IMR-90 (cell line): ENCODE results near the gene SLAMF9. TPM values are rescaled to one million over a fixed set of nuclear protein-coding genes. Genes with fewer than 3 reads are reported as not detected.

Experiments
- ATAC-seq: fragments of 200-7000 bp; cut with Tn5 transposase; 2 replicates; pipeline ENCODE4 v1.9.1; 2020; ENCODE audit warnings: low read depth, mild to moderate bottlenecking, moderate library complexity
- BruUV-seq: library from RNA; stranded (reverse); fragments of 400-500 nt; replicated peaks from 2 replicates; lab custom pipeline; 2021; lab: Mats Ljungman, UMichigan
- CTCF ChIA-PET: fragments of 300-600 bp; formaldehyde crosslinking; extraction: SDS; loops from one replicate; lab custom pipeline; 2021; ENCODE audit warnings: antibody characterized with exemption; lab: Yijun Ruan, JAX
- POLR2A ChIA-PET: fragments of 300-600 bp; sonication (Branson Sonifier 250); formaldehyde crosslinking; loops from one replicate; lab custom pipeline; 2022; ENCODE audit warnings: antibody characterized with exemption; ENCODE audit not compliant: unreplicated experiment; lab: Charles Lee
- DNase-seq: peaks from one replicate; pipeline ENCODE4 v3.0.0; 2013
- H2AFZ ChIP-seq: replicated peaks from 2 replicates; pipeline ENCODE3; 2013; ENCODE audit warnings: low read length, mild to moderate bottlenecking; ENCODE audit not compliant: poor library complexity
- H2AK5ac ChIP-seq: 2 replicates; pipeline ENCODE4 v1.6.1; 2013; ENCODE audit warnings: low read depth, low read length, inconsistent platforms
- H2AK9ac ChIP-seq: replicated peaks from 2 replicates; pipeline ENCODE3; 2013; ENCODE audit warnings: mild to moderate bottlenecking, low read depth, low read length, moderate library complexity; ENCODE audit not compliant: poor library complexity
- H2BK120ac ChIP-seq: 2 replicates; pipeline ENCODE4 v1.6.1; 2013; ENCODE audit warnings: low read depth, low read length, inconsistent platforms
- H2BK15ac ChIP-seq: 3 replicates; pipeline ENCODE4 v1.6.1; 2013; ENCODE audit warnings: low read depth, low read length, inconsistent platforms
- H2BK20ac ChIP-seq: 2 replicates; pipeline ENCODE4 v1.6.1; 2013; ENCODE audit warnings: low read depth, mild to moderate bottlenecking, inconsistent platforms, low read length, moderate library complexity
- H2BK5ac ChIP-seq: 2 replicates; pipeline ENCODE4 v1.6.1; 2013; ENCODE audit warnings: mild to moderate bottlenecking, low read depth, low read length, inconsistent platforms; ENCODE audit not compliant: poor library complexity, severe bottlenecking
- H3K14ac ChIP-seq: replicated peaks from 2 replicates; pipeline ENCODE4 v1.6.1; 2013; ENCODE audit warnings: low read depth, low read length, inconsistent platforms
- H3K18ac ChIP-seq: 2 replicates; pipeline ENCODE4 v1.6.1; 2013; ENCODE audit warnings: low read depth, low read length, control low read depth
- H3K23ac ChIP-seq: 2 replicates; pipeline ENCODE4 v1.6.1; 2013; ENCODE audit warnings: low read depth, low read length, inconsistent platforms
- H3K27ac ChIP-seq: 2 replicates; pipeline ENCODE4 v1.5.1; 2013; ENCODE audit warnings: mild to moderate bottlenecking, control low read depth, low read length; ENCODE audit not compliant: insufficient read depth
- H3K27me3 ChIP-seq: 2 replicates; pipeline ENCODE4 v1.6.1; 2013; ENCODE audit warnings: low read length; ENCODE audit not compliant: control insufficient read depth, insufficient read depth
- H3K36me3 ChIP-seq: 2 replicates; pipeline ENCODE4 v1.6.1; 2013; ENCODE audit warnings: low read length, mixed read lengths; ENCODE audit not compliant: control insufficient read depth, insufficient read depth
- H3K4ac ChIP-seq: 2 replicates; pipeline ENCODE4 v1.6.1; 2013; ENCODE audit warnings: low read depth, low read length, inconsistent platforms
- H3K4me1 ChIP-seq: 2 replicates; pipeline ENCODE4 v1.6.1; 2013; ENCODE audit warnings: low read length, mixed read lengths; ENCODE audit not compliant: control insufficient read depth, insufficient read depth
- H3K4me2 ChIP-seq: 2 replicates; pipeline ENCODE4 v1.6.1; 2013; ENCODE audit warnings: low read depth, mild to moderate bottlenecking, control low read depth, low read length, moderate library complexity
- H3K4me3 ChIP-seq: 2 replicates; pipeline ENCODE4 v1.5.1; 2013; ENCODE audit warnings: low read depth, mild to moderate bottlenecking, control low read depth, low read length, moderate library complexity; ENCODE audit not compliant: insufficient read depth
- H3K56ac ChIP-seq: 2 replicates; pipeline ENCODE4 v1.6.1; 2013; ENCODE audit warnings: low read length, inconsistent platforms; ENCODE audit not compliant: insufficient read depth; ENCODE audit errors: extremely low read depth
- H3K79me1 ChIP-seq, 2 experiments: 2 replicates each; pipeline ENCODE4 v1.6.1; 2013; ENCODE audit warnings: low read length in 2 of 2, inconsistent platforms in 1 of 2, low read depth in 1 of 2
- H3K9ac ChIP-seq: 2 replicates; pipeline ENCODE4 v1.6.1; 2013; ENCODE audit warnings: low read depth, low read length, control low read depth
- H3K9me1 ChIP-seq: 2 replicates; pipeline ENCODE4 v1.6.1; 2013; ENCODE audit warnings: low read length, inconsistent platforms; ENCODE audit not compliant: insufficient read depth
- H3K9me3 ChIP-seq: 2 replicates; pipeline ENCODE4 v1.6.1; 2013; ENCODE audit warnings: low read length; ENCODE audit not compliant: control insufficient read depth, insufficient read depth
- H4K20me1 ChIP-seq: 2 replicates; pipeline ENCODE4 v1.6.1; 2013; ENCODE audit warnings: low read length, inconsistent platforms; ENCODE audit not compliant: insufficient read depth
- H4K5ac ChIP-seq: 2 replicates; pipeline ENCODE4 v1.6.1; 2013; ENCODE audit warnings: mild to moderate bottlenecking, low read depth, low read length, control low read depth
- H4K8ac ChIP-seq, 2 experiments: 2 replicates each; pipeline ENCODE4 v1.6.1; 2013; ENCODE audit warnings: low read depth in 2 of 2, low read length in 2 of 2, control low read depth in 1 of 2, inconsistent platforms in 1 of 2
- H4K91ac ChIP-seq: 2 replicates; pipeline ENCODE4 v1.6.1; 2013; ENCODE audit warnings: low read depth, low read length, inconsistent platforms; ENCODE audit not compliant: insufficient read depth
- BHLHE40 ChIP-seq: fragments of 150-350 bp; IDR thresholded peaks from 2 replicates; pipeline ENCODE4 v1.6.1; 2016; ENCODE audit warnings: mild to moderate bottlenecking, low read depth, low read length
- CHD1 ChIP-seq: IDR thresholded peaks from 2 replicates; pipeline ENCODE4 v1.6.1; 2012; ENCODE audit warnings: low read depth, low read length, improper control_type of control experiment
- CTCF ChIP-seq: conservative IDR thresholded peaks from 2 replicates; pipeline ENCODE4 v1.5.1; 2012; ENCODE audit warnings: mild to moderate bottlenecking, low read depth, low read length, improper control_type of control experiment
- FOS ChIP-seq: fragments of 150-350 bp; IDR thresholded peaks from 2 replicates; pipeline ENCODE4 v1.6.1; 2016; ENCODE audit warnings: low read depth, low read length
- MAFK ChIP-seq: IDR thresholded peaks from 2 replicates; pipeline ENCODE4 v1.6.1; 2012; ENCODE audit warnings: low read depth, low read length, improper control_type of control experiment
- MAZ ChIP-seq: IDR thresholded peaks from 2 replicates; pipeline ENCODE4 v1.6.1; 2012; ENCODE audit warnings: low read depth, mild to moderate bottlenecking, low read length, improper control_type of control experiment, moderate library complexity, borderline replicate concordance
- MXI1 ChIP-seq: IDR thresholded peaks from 2 replicates; pipeline ENCODE4 v1.6.1; 2012; ENCODE audit warnings: low read depth, mild to moderate bottlenecking, low read length, moderate library complexity, borderline replicate concordance
- POLR2A ChIP-seq: IDR thresholded peaks from 2 replicates; pipeline ENCODE4 v1.6.1; 2012; ENCODE audit warnings: mild to moderate bottlenecking, low read depth, low read length
- RAD21 ChIP-seq: IDR thresholded peaks from 2 replicates; pipeline ENCODE4 v1.6.1; 2012; ENCODE audit warnings: low read length, improper control_type of control experiment
- RFX5 ChIP-seq: IDR thresholded peaks from 2 replicates; pipeline ENCODE4 v1.8.0; 2012; ENCODE audit warnings: low read depth, mild to moderate bottlenecking, low read length, moderate library complexity
- SMC3 ChIP-seq: fragments of 150-350 bp; IDR thresholded peaks from 2 replicates; pipeline ENCODE4 v1.6.1; 2016; ENCODE audit warnings: low read depth, mild to moderate bottlenecking, antibody characterized with exemption, low read length, moderate library complexity
- USF2 ChIP-seq: fragments of 150-350 bp; IDR thresholded peaks from 2 replicates; pipeline ENCODE4 v1.6.1; 2017; ENCODE audit warnings: mild to moderate bottlenecking, antibody characterized with exemption, low read length, low read depth
- WGBS, 2 experiments: methylation state at CpG; one replicate each; pipeline versions ENCODE4 v1.1.5 to v1.1.7; 2013; ENCODE audit warnings: missing lambda C conversion rate in 2 of 2; ENCODE audit not compliant: insufficient read length in 1 of 2; ENCODE audit errors: extremely low coverage in 2 of 2; 5-methylcytosine and 5-hydroxymethylcytosine counted together
- dilution Hi-C: fragments of 300-500 bp; cut with HindIII; formaldehyde crosslinking; loops from one replicate; pipeline ENCODE4 v1.14.3; 2018; ENCODE audit warnings: low sequenced_read_pairs; ENCODE audit not compliant: unreplicated experiment
- in situ Hi-C: fragments of 300-500 bp; cut with MboI; formaldehyde crosslinking; loops from 3 replicates; pipeline ENCODE4 v1.14.3; 2019; ENCODE audit warnings: low sequenced_read_pairs, inconsistent platforms, mixed read lengths
- intact Hi-C: fragments of 100-400 bp; cut with micrococcal nuclease; formaldehyde crosslinking; loops from 2 replicates; pipeline ENCODE4 v1.10.0; 2022
- polyA plus RNA-seq, 3 experiments: library from polyadenylated mRNA; depleted of rRNA; stranded (reverse); fragments of >200 nt; gene quantifications; 2 replicates each; pipeline ENCODE4 v1.2.3, GENCODE V29; 2012; ENCODE audit warnings: low replicate concordance in 1 of 3
- total RNA-seq: library from RNA; depleted of rRNA; stranded (reverse); fragments of >200 nt; gene quantifications from 2 replicates; pipeline ENCODE4 v1.2.3, GENCODE V29; 2012

The SLAMF9 gene
- total and polyA plus RNA-seq, 2 of the 4 experiments (the other 2 are of a cell fraction) = 0.18 to 0.67 TPM

DNA sequence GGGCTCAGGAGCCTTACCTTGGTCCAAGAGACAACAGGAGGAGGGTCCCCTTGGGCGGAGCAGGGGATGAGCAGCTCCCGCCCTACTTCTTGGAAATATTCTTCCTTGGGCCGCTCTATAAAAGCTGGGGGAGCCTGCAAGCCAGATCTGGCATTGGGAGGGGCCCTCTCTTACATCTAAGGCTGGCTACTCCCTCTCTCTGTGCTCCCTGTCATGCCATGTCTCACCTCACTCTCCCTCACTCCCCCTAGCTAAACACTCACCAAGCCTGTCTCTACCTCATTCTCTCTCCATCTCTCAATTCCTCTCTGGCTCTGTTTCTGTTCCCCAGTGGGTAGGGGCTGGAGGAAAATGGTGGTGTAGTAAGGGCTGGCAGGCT is 22.3 kb downstream of the SLAMF9 start:
- Histone ChIP-seq H2AFZ (no peak overlapping the region), H2AK5ac (no peak overlapping the region), H2BK20ac (no peak overlapping the region), H3K9ac (no peak overlapping the region), H3K4me1 (no peaks in the 10 kb centered on the region), H3K23ac (no peak overlapping the region), H4K8ac (no peak overlapping the region), H4K20me1 (no peaks in the 10 kb centered on the region), H3K79me1 (no peaks in the 10 kb centered on the region), H3K4me2 (no peak overlapping the region), H3K36me3 (no peaks in the 10 kb centered on the region), H3K9me1 (no peaks in the 10 kb centered on the region), H3K4ac (no peak overlapping the region), H2BK120ac (no peak overlapping the region), H3K27me3 (peaks cover 8% of the 10 kb centered on the region; the same call in 1 of the 2 replicates), H3K56ac (no peak overlapping the region), H4K91ac (no peak overlapping the region), H2BK15ac (no peak overlapping the region), H3K18ac (no peak overlapping the region), H4K5ac (no peak overlapping the region), H3K9me3 (no peaks in the 10 kb centered on the region), H2AK9ac (no peak overlapping the region), H3K14ac (no peak overlapping the region), H3K4me3 (no peak overlapping the region), H2BK5ac (no peak overlapping the region), H3K27ac (no peak overlapping the region)
- TF ChIP-seq SMC3 = no peak
- TF ChIP-seq MAZ = no peak
- TF ChIP-seq BHLHE40 = no peak
- TF ChIP-seq USF2 = no peak
- TF ChIP-seq POLR2A = no peak
- no peak for TF ChIP-seq RFX5
- no peak for TF ChIP-seq CTCF
- no peak for TF ChIP-seq FOS
- no peak for TF ChIP-seq RAD21
- no peak for TF ChIP-seq MAFK
- no peak for TF ChIP-seq MXI1
- TF ChIP-seq CHD1 = no peak
- ChIA-PET CTCF (no interaction called here), POLR2A (no interaction called here)
- DNase-seq (no peak), ATAC-seq (no peak)
- intact Hi-C loops = no loop called here
- in situ Hi-C loops = loop anchor here (10.0 kb wide), 1 partner anchor 443 kb away; no protein-coding TSS in a partner anchor
- BruUV-seq = no TSS peak
- dilution Hi-C loops = no loop called here
- no CpG with 5 or more reads among the region's 3 CpGs for WGBS, 2 experiments
